GM12878 (cell line): ENCODE data around the gene BNIP5. TPM values are rescaled to one million over a fixed set of nuclear protein-coding genes. Genes with fewer than 3 reads are reported as not detected.

Experiments used
- ATAC-seq: fragments of 200-7000 bp; cut with Tn5 transposase; 3 replicates; pipeline ENCODE4 v1.9.1; 2020; ENCODE audit warnings: mild to moderate bottlenecking, moderate library complexity
- BruUV-seq: library from RNA; stranded (reverse); fragments of 400-500 nt; replicated peaks from 2 replicates; lab custom pipeline; 2021; lab: Mats Ljungman, UMichigan
- CTCF ChIA-PET: fragments of 300-600 bp; sonication (Branson Sonifier 250); formaldehyde crosslinking; extraction: SDS; loops from one replicate; lab custom pipeline; 2021; ENCODE audit warnings: inconsistent platforms; lab: Yijun Ruan, JAX
- POLR2A ChIA-PET: fragments of 350-600 bp; formaldehyde crosslinking; extraction: SDS; loops from one replicate; lab custom pipeline; 2021; ENCODE audit warnings: inconsistent platforms; lab: Charles Lee
- RAD21 ChIA-PET: fragments of 300-600 bp; sonication (Branson Sonifier 250); formaldehyde crosslinking; loops from one replicate; lab custom pipeline; 2023; ENCODE audit warnings: antibody characterized with exemption; ENCODE audit not compliant: unreplicated experiment; lab: Charles Lee
- SMC1A ChIA-PET: fragments of 300-600 bp; sonication (Branson Sonifier 250); formaldehyde crosslinking; loops from one replicate; lab custom pipeline; 2023; ENCODE audit not compliant: unreplicated experiment, uncharacterized antibody; lab: Charles Lee
- DNase-seq: peaks from one replicate; pipeline ENCODE4 v3.0.0-alpha.2; 2011; ENCODE audit warnings: low read depth, low spot score
- FAIRE-seq: peaks from 3 replicates; lab custom pipeline; 2011; peaks lifted over from hg19 to GRCh38; lab: Jason Lieb, UNC
- H2AFZ ChIP-seq: 2 replicates; pipeline ENCODE4 v1.6.0; 2011; ENCODE audit warnings: low read depth, low read length, control low read depth; ENCODE audit not compliant: control insufficient read depth
- H3K27ac ChIP-seq: 2 replicates; pipeline ENCODE4 v1.5.1; 2011; ENCODE audit warnings: control low read depth; ENCODE audit not compliant: control insufficient read depth, insufficient read depth
- H3K27me3 ChIP-seq, 2 experiments: replicated peaks in 1 of 2; 2 replicates each; pipeline versions ENCODE4 v1.6.0 to v1.6.1; 2011; ENCODE audit warnings: low read length in 1 of 2; ENCODE audit not compliant: control insufficient read depth in 2 of 2, insufficient read depth in 2 of 2
- H3K36me3 ChIP-seq, 2 experiments: 2 replicates each; pipeline ENCODE4 v1.5.1; 2011; ENCODE audit warnings: low read length in 1 of 2; ENCODE audit not compliant: control insufficient read depth in 2 of 2, insufficient read depth in 2 of 2
- H3K4me1 ChIP-seq: 2 replicates; pipeline ENCODE4 v1.6.1; 2011; ENCODE audit warnings: mild to moderate bottlenecking, low read length, moderate library complexity, mixed read lengths; ENCODE audit not compliant: control insufficient read depth, insufficient read depth
- H3K4me2 ChIP-seq: 2 replicates; pipeline ENCODE4 v1.6.0; 2011; ENCODE audit warnings: control low read depth; ENCODE audit not compliant: control insufficient read depth, insufficient read depth
- H3K4me3 ChIP-seq: fragments of 200-600 bp; sonication (generic); 2 replicates; pipeline ENCODE4 v1.5.1; 2016
- H3K79me2 ChIP-seq: 2 replicates; pipeline ENCODE4 v1.6.0; 2011; ENCODE audit warnings: low read length; ENCODE audit not compliant: control insufficient read depth, insufficient read depth
- H3K9ac ChIP-seq: 2 replicates; pipeline ENCODE4 v1.8.0; 2011; ENCODE audit warnings: low read length, control low read depth, mixed read lengths; ENCODE audit not compliant: control insufficient read depth, insufficient read depth
- H3K9me3 ChIP-seq: replicated peaks from 3 replicates; pipeline ENCODE4 v1.5.1; 2011; ENCODE audit warnings: mild to moderate bottlenecking, low read length; ENCODE audit not compliant: control insufficient read depth, insufficient read depth
- H4K20me1 ChIP-seq: 2 replicates; pipeline ENCODE4 v1.6.0; 2011; ENCODE audit not compliant: control insufficient read depth, insufficient read depth
- ATF3 ChIP-seq: IDR thresholded peaks from 2 replicates; pipeline ENCODE4 v1.6.1; 2011; ENCODE audit warnings: low read depth, mild to moderate bottlenecking, low read length, moderate library complexity, borderline replicate concordance; ENCODE audit errors: extremely low read depth
- E2F4 ChIP-seq: IDR thresholded peaks from 2 replicates; pipeline ENCODE4 v1.6.1; 2012; ENCODE audit warnings: low read depth, low read length, improper control_type of control experiment
- EZH2 ChIP-seq: IDR thresholded peaks from 2 replicates; pipeline ENCODE4 v1.6.1; 2012; ENCODE audit warnings: low read depth, mild to moderate bottlenecking, control low read depth, inconsistent platforms, low read length, borderline replicate concordance; ENCODE audit not compliant: control insufficient read depth
- HDAC2 ChIP-seq: fragments of 200-600 bp; sonication (generic); IDR thresholded peaks from 2 replicates; pipeline ENCODE4 v1.6.1; 2017
- IKZF2 ChIP-seq, 2 experiments: fragments of 450-650 bp; IDR thresholded peaks; 2 replicates each; pipeline ENCODE4 v1.6.1; 2017; ENCODE audit warnings: mild to moderate bottlenecking in 2 of 2, moderate library complexity in 2 of 2
- MXI1 ChIP-seq: fragments of 150-350 bp; IDR thresholded peaks from 2 replicates; pipeline ENCODE4 v1.6.1; 2011; ENCODE audit warnings: low read depth, mild to moderate bottlenecking, inconsistent platforms, low read length, improper control_type of control experiment
- PAX5 ChIP-seq: IDR thresholded peaks from 2 replicates; pipeline ENCODE4 v1.6.1; 2011; ENCODE audit warnings: low read depth, low read length, borderline replicate concordance
- RELB ChIP-seq: fragments of 450-650 bp; IDR thresholded peaks from 2 replicates; pipeline ENCODE4 v1.6.1; 2017; ENCODE audit warnings: low read depth, mild to moderate bottlenecking, moderate library complexity
- WGBS: methylation state at CpG from one replicate; pipeline ENCODE4 v1.1.6; 2016; ENCODE audit warnings: low lambda C conversion rate; ENCODE audit not compliant: insufficient replicate concordance, insufficient coverage; ENCODE audit errors: missing lambda C conversion rate; 5-methylcytosine and 5-hydroxymethylcytosine counted together
- in situ Hi-C: fragments of 300-500 bp; cut with MboI; formaldehyde crosslinking; loops from 9 replicates; pipeline ENCODE4 v1.14.3; 2018; ENCODE audit warnings: mixed read lengths
- intact Hi-C: fragments of 100-400 bp; cut with micrococcal nuclease; formaldehyde crosslinking; loops from one replicate; pipeline ENCODE4 v1.14.2; 2022; ENCODE audit not compliant: unreplicated experiment
- polyA plus RNA-seq, 11 experiments: library from polyadenylated mRNA; depleted of rRNA in 4 of 11; unstranded in 6 of 11; stranded (reverse) in 5 of 11; fragments of >200 nt; fragmentation: Nextera tagmentation in 4 of 11; fragmentation: Illumina TruSeq in 1 of 11; extraction: Ambion mirVana in 4 of 11; extraction: Trizol in 1 of 11; gene quantifications; 1 replicate in 1 of 11; 2 replicates in 10 of 11; pipeline versions ENCODE4 v1.2.1 to v1.2.3, GENCODE V29; 2011 to 2016; ENCODE audit warnings: inconsistent platforms in 2 of 11, missing spikeins in 2 of 11, low read depth in 1 of 11
- total RNA-seq, 4 experiments: library from RNA; depleted of rRNA in 3 of 4; stranded (reverse); fragments of >200 nt in 3 of 4; fragmentation: Illumina TruSeq in 1 of 4; extraction: Trizol in 1 of 4; gene quantifications; 2 replicates each; pipeline versions ENCODE4 v1.2.1 to v1.2.3, GENCODE V29; 2013 to 2021

The BNIP5 gene
- total and polyA plus RNA-seq, 10 of the 15 experiments (the other 5 are each of a cell fraction or from before 2014, with no cell fraction given), result 0.02 to 0.68 (median 0.05) TPM; not detected in 2

- Histone ChIP-seq H3K36me3 (no peaks in the 10 kb centered on the region), H3K4me3 (no peak overlapping the region), H3K4me2 (no peak overlapping the region), H3K9me3 (no peaks in the 10 kb centered on the region), H4K20me1 (no peaks in the 10 kb centered on the region), H2AFZ (no peak overlapping the region), H3K27ac (no peak overlapping the region), H3K79me2 (no peaks in the 10 kb centered on the region), H3K9ac (no peak overlapping the region), H3K4me1 (peaks cover 19% of the 10 kb centered on the region), H3K27me3 (no peaks in the 10 kb centered on the region)
- DNase-seq, result no peak
- BruUV-seq, result no TSS peak
- intact Hi-C loops (no loop called here), in situ Hi-C loops (no loop called here)
- ChIA-PET CTCF (interaction anchor here (0.5 to 0.9 kb wide), 2 partner anchors 14 to 27 kb away, joined by 3 to 5 read pairs; no protein-coding TSS in a partner anchor), POLR2A (no interaction called here), SMC1A (no interaction called here), RAD21 (interaction anchor here (0.9 kb wide), 1 partner anchor 16 kb away, joined by 3 read pairs; no protein-coding TSS in a partner anchor)
- no peak for ATAC-seq
- 42% methylated on average over 4 of the region's 4 CpGs for WGBS
- no peak for FAIRE-seq
- no peak for TF ChIP-seq HDAC2
- TF ChIP-seq EZH2, result no peak
- TF ChIP-seq PAX5, result no peak
- no peak for TF ChIP-seq MXI1
- no peak for TF ChIP-seq E2F4
- no peak for TF ChIP-seq RELB
- TF ChIP-seq IKZF2 (IDR thresholded peaks at IDR 0.05), result no peak
- TF ChIP-seq ATF3, result no peak
Measured at GRCh38 chr6:36374194-36374593, 37.5 kb upstream of the BNIP5 start.
